GM12891 (cell line): Measurements from ENCODE around the gene PHKA2.

Experiments
- PAX5 ChIP-seq: IDR thresholded peaks from 2 replicates; pipeline ENCODE4 v1.6.1; 2011; ENCODE audit warnings: low read length, moderate library complexity, mild to moderate bottlenecking; ENCODE audit not compliant: insufficient read depth, severe bottlenecking
- POLR2A ChIP-seq: IDR thresholded peaks from 2 replicates; pipeline ENCODE4 v1.6.1; 2011; ENCODE audit warnings: low read depth, low read length, control low read depth
- POLR2AphosphoS5 ChIP-seq: IDR thresholded peaks from 2 replicates; pipeline ENCODE4 v1.6.1; 2011; ENCODE audit warnings: low read depth, low read length, control low read depth
- POU2F2 ChIP-seq: IDR thresholded peaks from 2 replicates; pipeline ENCODE4 v1.6.1; 2011; ENCODE audit warnings: low read depth, mild to moderate bottlenecking, control low read depth, low read length, moderate library complexity
- SPI1 ChIP-seq: IDR thresholded peaks from 2 replicates; pipeline ENCODE4 v1.6.1; 2011; ENCODE audit warnings: low read depth, low read length, control low read depth
- TAF1 ChIP-seq: IDR thresholded peaks from 2 replicates; pipeline ENCODE4 v1.6.1; 2011; ENCODE audit warnings: low read depth, low read length, control low read depth

DNA sequence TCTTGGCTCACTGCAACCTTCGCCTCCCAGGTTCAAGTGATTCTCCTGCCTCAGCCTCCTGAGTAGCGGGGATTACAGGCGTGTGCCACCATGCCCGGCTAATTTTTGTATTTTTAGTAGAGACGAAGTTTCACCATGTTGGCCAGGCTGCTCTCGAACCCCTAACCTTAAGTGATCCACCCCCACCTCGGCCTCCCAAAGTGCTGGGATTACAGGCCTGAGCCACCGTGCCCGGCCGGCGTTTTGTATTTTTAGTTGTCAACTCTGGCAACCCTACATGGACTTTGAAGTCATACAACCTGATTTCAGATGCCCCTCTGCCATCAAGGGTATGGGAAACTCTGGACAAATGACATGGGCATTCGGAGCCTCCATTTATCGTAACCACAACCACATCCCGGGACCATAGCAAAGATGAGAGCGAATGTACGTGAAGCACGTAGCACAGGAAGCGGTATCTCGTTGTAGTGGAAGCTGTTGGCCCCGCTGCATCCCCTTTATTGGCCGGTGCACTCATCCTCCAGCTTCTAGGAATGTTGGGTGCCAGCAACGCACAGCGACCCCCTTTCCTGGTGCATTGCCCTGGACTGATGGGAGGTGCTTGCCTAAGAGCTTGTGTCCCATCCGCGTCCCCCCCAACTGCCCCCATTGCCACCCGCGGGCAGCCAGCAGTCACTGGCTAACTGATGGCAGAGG lies 109.2 kb downstream of the PHKA2 start:
- TF ChIP-seq POLR2A (no peak), TAF1 (no peak), SPI1 (no peak), POLR2AphosphoS5 (no peak), PAX5 (no peak), POU2F2 (no peak)
